Activated T-helper 17 cell treated with anti-CD3 and anti-CD28 coated beads, Interleukin-2, amount 50 U/mL, for 72 hours (primary cell): ENCODE data around the gene FOXC1. TPM values are rescaled to one million over a fixed set of nuclear protein-coding genes. Genes with fewer than 3 reads are reported as not detected.

Experiments
- ATAC-seq: fragments of 150-1000 bp; cut with Tn5 transposase; replicated peaks from 2 replicates; pipeline ENCODE4 v1.10.0; 2021; ENCODE audit warnings: mild to moderate bottlenecking, moderate library complexity
- H3K27ac Mint-ChIP-seq: one replicate; pipeline ENCODE4 v1.8.0; 2022; ENCODE audit warnings: mixed read lengths
- H3K27me3 Mint-ChIP-seq: one replicate; pipeline ENCODE4 v1.8.0; 2022; ENCODE audit warnings: mixed read lengths
- H3K36me3 Mint-ChIP-seq: one replicate; pipeline ENCODE4 v1.8.0; 2022; ENCODE audit warnings: low read depth, mild to moderate bottlenecking, mixed read lengths
- H3K4me1 Mint-ChIP-seq: one replicate; pipeline ENCODE4 v1.8.0; 2022; ENCODE audit warnings: mixed read lengths
- H3K4me3 Mint-ChIP-seq: one replicate; pipeline ENCODE4 v1.8.0; 2022; ENCODE audit warnings: mild to moderate bottlenecking, mixed read lengths
- H3K9me3 Mint-ChIP-seq: one replicate; pipeline ENCODE4 v1.8.0; 2022; ENCODE audit warnings: mixed read lengths
- total RNA-seq, 2 donors: library from RNA; stranded (reverse); gene quantifications; one replicate each; pipeline ENCODE4 v1.2.3, GENCODE V29; 2022

The FOXC1 gene
- total RNA-seq, 2 donors from 2014 or later: not detected

DNA sequence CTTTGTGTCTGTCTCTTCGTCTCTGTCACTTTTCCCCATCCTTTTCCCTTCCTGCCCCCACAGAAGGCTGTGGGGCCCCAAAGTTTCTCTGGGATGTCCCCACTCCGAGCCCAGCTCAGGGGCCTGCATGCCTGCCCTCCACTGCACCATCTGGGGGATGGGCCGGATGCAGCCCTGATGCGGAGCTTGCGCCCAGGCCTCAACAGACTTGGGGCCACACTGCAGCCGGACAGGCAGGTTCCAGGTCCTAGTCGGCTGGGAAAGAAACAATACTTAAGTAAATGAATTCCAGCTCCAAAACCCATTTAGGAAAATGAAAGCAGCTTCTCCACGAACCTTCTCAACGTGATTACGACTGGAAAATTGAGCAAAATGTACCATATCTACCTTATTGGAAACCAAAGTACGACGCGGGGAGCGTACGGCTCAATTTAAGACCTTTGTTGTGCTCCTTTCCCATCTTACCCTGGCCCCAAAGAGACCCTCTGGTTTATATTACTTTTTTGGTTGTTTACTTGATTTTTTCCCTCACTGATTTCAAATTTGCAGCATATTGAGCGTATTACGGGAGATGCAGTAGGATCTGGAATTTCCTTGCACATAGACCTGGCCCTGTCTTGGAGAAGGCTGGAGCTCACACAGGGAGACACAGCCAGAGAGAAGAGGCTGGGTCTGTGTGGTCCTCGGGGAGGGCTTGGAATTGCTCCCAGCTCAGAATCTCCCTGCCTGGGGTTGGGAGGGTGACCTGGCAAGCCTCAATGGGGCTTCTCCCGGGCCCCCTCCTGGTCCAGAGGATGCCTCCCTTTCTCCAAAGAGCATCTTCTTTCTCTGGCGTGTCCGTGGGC is 8.0 kb downstream of the FOXC1 start:
- no peak for ATAC-seq
- H3K9me3 Mint-ChIP-seq: no peaks in the 10 kb centered on the region
- H3K4me1 Mint-ChIP-seq: no peaks in the 10 kb centered on the region
- peaks cover 44% of the 10 kb centered on the region for H3K27me3 Mint-ChIP-seq
- H3K4me3 Mint-ChIP-seq: no peak overlapping the region
- H3K27ac Mint-ChIP-seq: no peak overlapping the region
- peaks cover 15% of the 10 kb centered on the region for H3K36me3 Mint-ChIP-seq

DNA sequence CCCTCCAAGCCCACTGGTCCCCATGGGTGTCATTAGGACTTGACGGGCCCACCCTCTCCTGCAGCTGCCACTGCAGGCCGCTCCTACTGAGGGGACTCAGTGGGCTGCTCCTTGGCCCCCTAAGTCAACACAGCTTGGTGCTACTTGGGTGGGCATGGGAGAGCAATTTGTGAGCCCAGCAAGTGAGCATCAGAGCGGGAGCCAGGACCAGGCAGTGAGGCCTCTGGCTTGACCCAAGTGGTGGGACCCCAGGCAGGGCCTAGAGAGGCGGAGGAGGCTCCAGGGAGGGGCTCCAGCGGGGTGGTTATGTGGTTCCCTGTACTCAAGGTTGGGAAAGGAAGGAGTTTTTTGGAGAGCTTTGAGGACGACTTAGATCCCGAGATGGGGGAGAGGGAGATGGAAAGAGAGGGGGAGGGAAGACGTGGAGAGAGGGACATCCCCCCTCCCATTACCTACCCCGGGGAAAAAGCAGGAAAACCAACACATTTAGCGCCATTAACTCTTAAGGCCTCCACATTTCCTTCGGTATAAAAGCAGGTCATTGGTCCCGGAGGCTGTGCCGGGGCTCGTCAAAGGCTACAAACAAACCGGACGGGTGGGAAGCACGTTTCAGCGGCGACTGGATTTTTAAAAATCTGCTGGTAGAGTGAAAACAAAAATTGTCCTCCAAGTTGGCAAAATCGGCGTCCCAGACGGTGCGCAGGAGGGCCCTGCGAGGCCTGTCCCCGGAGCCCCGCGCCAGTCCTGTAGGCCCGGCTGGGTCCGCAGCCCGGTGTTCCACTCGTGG is 8.8 kb downstream of the FOXC1 start:
- Mint-ChIP-seq H3K4me3 (no peak overlapping the region), H3K4me1 (no peaks in the 10 kb centered on the region), H3K9me3 (no peaks in the 10 kb centered on the region), H3K36me3 (peaks cover 19% of the 10 kb centered on the region), H3K27me3 (peaks cover 38% of the 10 kb centered on the region), H3K27ac (no peak overlapping the region)
- ATAC-seq: no peak

DNA sequence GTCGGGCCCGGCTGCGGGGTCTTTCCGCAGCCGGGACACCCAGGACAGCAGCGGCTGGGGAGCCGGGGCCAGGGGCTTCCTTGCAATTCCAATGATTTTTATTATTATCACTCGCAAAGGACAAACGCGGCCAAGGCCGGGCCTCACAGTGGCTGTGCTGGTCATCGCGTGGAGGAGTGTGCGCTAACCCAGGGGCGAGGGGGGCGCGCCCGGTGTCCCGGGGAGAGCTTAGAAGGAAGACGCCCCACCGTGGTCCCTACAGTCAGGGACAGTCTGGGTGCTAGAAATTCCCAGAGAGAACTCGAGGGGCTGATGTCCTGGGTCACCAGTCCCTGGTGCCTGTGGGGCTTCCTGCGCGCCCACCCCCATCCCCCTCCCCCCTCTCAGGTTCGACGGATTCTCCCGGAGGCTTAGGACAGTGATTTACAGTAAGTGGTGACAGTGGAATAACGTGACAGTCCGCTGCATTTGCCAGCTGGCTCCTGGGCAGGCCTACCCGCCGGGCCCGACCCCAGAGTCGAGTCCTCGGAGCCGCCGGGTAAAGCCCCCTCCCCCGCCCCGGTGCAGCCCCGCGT is 9.5 kb downstream of the FOXC1 start:
- Mint-ChIP-seq H3K36me3 (peaks cover 22% of the 10 kb centered on the region), H3K4me1 (no peaks in the 10 kb centered on the region), H3K4me3 (no peak overlapping the region), H3K27me3 (peaks cover 39% of the 10 kb centered on the region), H3K27ac (no peak overlapping the region), H3K9me3 (no peaks in the 10 kb centered on the region)
- ATAC-seq: no peak

DNA sequence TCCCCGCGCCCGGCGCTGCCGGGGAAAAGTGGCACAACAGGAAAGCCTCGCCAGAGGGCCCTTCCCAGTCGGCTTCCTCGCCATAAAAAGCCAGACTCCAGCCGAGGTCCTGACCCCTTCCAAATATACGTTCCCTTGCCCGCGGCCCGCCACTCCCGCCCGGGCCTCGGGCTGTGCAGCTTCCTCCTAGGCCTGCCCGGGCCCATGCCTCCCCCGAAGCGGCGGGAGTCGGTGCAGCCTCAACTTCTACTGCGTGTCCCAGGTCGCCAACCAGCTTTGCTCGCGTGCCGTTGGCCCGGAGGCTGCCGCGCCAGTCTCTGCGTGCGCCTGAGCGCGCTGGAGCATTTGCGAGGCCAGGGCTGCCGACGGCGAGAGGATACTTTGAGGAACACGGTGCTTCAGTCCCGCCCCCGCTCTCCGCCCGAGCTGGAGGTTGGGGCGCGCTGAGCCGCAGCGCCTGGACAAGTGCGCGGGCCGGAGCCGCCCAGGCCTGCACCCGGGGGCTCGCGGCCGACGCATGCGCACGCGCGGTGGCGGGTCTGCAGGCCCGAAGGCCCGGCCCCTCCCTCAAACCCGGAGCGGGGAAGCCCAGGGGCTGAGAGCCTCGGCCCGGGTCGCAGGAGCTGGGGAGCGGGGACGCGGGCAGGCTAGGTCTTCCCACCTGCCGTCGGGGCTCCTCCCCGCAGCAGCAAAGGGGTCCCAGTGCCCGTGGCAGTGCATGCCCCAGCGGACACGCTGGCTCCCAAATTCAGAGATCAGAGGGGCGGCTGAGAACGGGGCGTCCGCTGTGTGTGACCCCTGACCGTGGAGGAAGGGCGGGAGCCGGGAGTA is 10.2 kb downstream of the FOXC1 start:
- H3K27me3 Mint-ChIP-seq: peaks cover 39% of the 10 kb centered on the region
- H3K4me1 Mint-ChIP-seq: no peaks in the 10 kb centered on the region
- no peaks in the 10 kb centered on the region for H3K9me3 Mint-ChIP-seq
- H3K4me3 Mint-ChIP-seq: no peak overlapping the region
- H3K36me3 Mint-ChIP-seq: peaks cover 22% of the 10 kb centered on the region
- peak; percentile 28 for ATAC-seq
- no peak overlapping the region for H3K27ac Mint-ChIP-seq

DNA sequence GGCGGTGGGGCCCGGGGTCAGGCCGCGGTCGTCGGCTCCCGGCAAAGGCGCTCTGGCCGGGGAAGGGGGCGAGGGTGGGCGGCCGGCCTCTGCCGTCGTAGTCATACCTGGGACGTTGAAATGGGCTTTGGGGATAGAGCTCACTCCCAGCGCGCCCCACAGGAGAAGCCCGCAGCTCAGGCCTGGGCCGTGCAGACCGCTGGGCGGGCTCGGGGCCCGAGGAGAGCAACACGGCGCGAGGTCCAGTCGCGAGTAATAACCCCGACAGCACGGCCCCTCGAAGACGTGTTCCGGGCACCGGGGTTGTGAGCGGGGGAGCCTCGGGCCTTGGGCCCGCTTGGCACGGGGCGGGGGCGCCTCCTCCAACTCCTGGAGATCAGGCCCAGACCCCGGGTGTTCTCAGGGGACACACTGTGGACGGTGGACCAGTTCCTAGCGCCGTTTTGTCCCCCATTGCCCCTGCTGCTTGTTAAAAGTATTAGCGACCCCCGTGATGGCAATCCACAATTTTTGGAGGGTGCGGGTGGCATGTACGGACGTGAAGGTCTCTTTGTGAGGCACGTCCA is 10.9 kb downstream of the FOXC1 start:
- Mint-ChIP-seq H3K9me3 (no peaks in the 10 kb centered on the region), H3K27ac (no peak overlapping the region), H3K27me3 (peaks cover 46% of the 10 kb centered on the region), H3K4me3 (no peak overlapping the region), H3K4me1 (peaks cover 6% of the 10 kb centered on the region), H3K36me3 (peaks cover 27% of the 10 kb centered on the region)
- no peak for ATAC-seq

- H3K4me1 Mint-ChIP-seq: peaks cover 10% of the 10 kb centered on the region
- H3K4me3 Mint-ChIP-seq: no peak overlapping the region
- no peaks in the 10 kb centered on the region for H3K9me3 Mint-ChIP-seq
- H3K27ac Mint-ChIP-seq: no peak overlapping the region
- H3K36me3 Mint-ChIP-seq: peaks cover 27% of the 10 kb centered on the region
- H3K27me3 Mint-ChIP-seq: peaks cover 50% of the 10 kb centered on the region
- no peak for ATAC-seq
Measured at GRCh38 chr6:1621070-1621701, 11.5 kb downstream of the FOXC1 start.

DNA sequence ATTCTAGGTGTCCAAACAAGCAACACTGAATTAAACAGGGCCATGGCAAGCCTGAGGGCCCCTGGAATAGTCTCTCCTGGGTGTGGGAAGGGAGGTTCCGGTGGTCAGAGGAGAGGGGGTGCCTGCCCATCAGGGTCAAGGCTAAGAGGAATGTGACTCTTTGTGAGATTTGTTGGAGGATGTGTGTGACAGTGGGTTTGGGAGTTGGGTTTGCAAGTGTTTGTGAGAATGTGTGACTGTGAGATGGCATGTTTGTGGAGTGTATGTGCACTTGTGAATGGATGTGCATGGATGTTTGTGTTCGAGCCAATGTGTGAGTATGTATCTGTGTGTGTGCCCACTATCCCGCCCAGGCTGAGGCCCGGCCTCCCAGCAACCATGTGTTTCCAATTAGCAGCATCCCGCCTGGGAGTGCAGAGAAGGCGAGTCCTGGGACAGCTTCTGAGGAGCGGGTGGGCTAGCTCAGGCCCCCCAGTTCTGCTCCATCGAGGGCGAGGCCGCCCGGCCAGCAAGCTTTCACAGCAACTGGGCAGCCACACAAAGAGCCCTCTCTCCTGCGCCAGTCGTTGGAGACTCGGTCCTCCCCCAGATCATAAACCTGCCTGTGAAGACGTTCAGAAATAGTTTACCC is 12.6 kb downstream of the FOXC1 start:
- Mint-ChIP-seq H3K4me1 (peaks cover 13% of the 10 kb centered on the region), H3K36me3 (peaks cover 27% of the 10 kb centered on the region), H3K27me3 (peaks cover 54% of the 10 kb centered on the region), H3K9me3 (no peaks in the 10 kb centered on the region), H3K27ac (no peak overlapping the region), H3K4me3 (no peak overlapping the region)
- ATAC-seq: no peak

- Mint-ChIP-seq H3K9me3 (no peaks in the 10 kb centered on the region), H3K36me3 (peaks cover 27% of the 10 kb centered on the region), H3K27ac (no peak overlapping the region), H3K4me1 (peaks cover 13% of the 10 kb centered on the region), H3K4me3 (peak overlapping the region; percentile 29), H3K27me3 (peaks cover 52% of the 10 kb centered on the region)
- no peak for ATAC-seq
Measured at GRCh38 chr6:1622851-1623768, 13.4 kb downstream of the FOXC1 start.

GRCh38 chr6:1623769-1624057 is 14.0 kb downstream of the FOXC1 start:
- peaks cover 27% of the 10 kb centered on the region for H3K36me3 Mint-ChIP-seq
- peak overlapping the region; percentile 29 for H3K4me3 Mint-ChIP-seq
- no peak overlapping the region for H3K27ac Mint-ChIP-seq
- peaks cover 13% of the 10 kb centered on the region for H3K4me1 Mint-ChIP-seq
- peaks cover 52% of the 10 kb centered on the region for H3K27me3 Mint-ChIP-seq
- ATAC-seq: no peak
- no peaks in the 10 kb centered on the region for H3K9me3 Mint-ChIP-seq

- Mint-ChIP-seq H3K27me3 (peaks cover 58% of the 10 kb centered on the region), H3K4me1 (peaks cover 13% of the 10 kb centered on the region), H3K27ac (no peak overlapping the region), H3K4me3 (peak overlapping the region; percentile 74), H3K9me3 (no peaks in the 10 kb centered on the region), H3K36me3 (peaks cover 27% of the 10 kb centered on the region)
- ATAC-seq: peak; percentile 51
Measured at GRCh38 chr6:1624058-1624850, 14.5 kb downstream of the FOXC1 start.

DNA sequence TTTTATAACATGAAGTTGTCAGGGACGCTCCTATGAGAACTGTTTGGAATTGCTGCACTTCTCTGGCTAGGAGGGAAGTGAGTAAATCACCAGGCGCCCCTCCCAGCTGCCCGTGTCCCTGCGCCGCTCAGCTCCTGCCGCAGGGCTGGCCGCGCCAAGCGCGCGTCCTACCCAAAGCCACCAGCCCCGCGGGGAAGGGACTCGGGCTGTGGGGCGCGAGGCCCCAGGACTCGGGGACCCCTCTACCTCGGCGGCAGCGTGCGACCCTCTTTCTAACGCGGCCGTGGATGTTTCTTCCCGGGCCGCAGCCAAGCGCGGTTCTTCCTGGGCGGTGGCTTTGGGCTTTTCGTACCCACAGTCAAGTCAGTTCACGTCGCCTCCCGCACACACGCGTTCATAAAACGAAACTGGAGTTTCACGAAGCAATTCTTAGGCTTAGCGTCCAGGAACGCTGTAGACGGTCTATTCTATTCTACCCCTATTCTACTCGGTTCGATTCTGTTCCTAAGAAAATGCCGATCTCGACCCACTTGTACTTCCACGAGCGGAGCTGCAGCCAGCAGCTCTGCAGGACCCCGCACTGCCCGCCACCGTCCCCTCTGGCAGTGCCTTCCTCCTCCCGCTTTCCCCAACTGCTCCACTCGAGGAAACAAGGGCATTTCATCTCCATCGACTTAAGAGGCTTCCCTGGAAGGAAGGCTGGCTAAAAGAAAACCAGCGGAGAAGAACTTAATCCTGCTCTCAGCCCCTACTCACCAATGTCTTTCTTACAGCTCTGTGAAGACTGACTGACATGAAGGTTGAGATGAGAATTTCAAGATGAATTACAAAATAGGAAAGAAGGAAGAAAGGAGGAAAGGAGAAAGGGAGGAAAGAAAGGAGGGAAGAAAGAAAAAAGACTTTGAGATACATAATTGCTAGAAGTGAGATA is 15.4 kb downstream of the FOXC1 start:
- no peaks in the 10 kb centered on the region for H3K9me3 Mint-ChIP-seq
- peak overlapping the region; percentile 74 for H3K4me3 Mint-ChIP-seq
- peaks cover 13% of the 10 kb centered on the region for H3K4me1 Mint-ChIP-seq
- H3K36me3 Mint-ChIP-seq: peaks cover 27% of the 10 kb centered on the region
- H3K27me3 Mint-ChIP-seq: peaks cover 59% of the 10 kb centered on the region
- peak; percentile 26 for ATAC-seq
- H3K27ac Mint-ChIP-seq: no peak overlapping the region
